HEK293 (cell line): Measurements from ENCODE around the gene FBXO10.

Experiments used
- CTCF ChIA-PET: fragments of 350-600 bp; formaldehyde crosslinking; extraction: SDS; loops from one replicate; lab custom pipeline; 2021; ENCODE audit warnings: antibody characterized with exemption; lab: Yijun Ruan, JAX
- POLR2A ChIA-PET: fragments of 300-600 bp; formaldehyde crosslinking; extraction: SDS; loops from one replicate; lab custom pipeline; 2020; ENCODE audit warnings: antibody characterized with exemption, inconsistent platforms; lab: Yijun Ruan, JAX
- H3K27ac ChIP-seq: fragments of 200-500 bp; sonication (Bioruptor generic); 2 replicates; pipeline ENCODE4 v1.5.1; 2014; ENCODE audit warnings: low read depth, low read length, control low read depth, inconsistent platforms; ENCODE audit errors: extremely low read depth
- H3K36me3 ChIP-seq, 2 experiments: fragments of 200-500 bp in 1 of 2; sonication (Bioruptor generic) in 1 of 2; 1 replicate in 1 of 2; 2 replicates in 1 of 2; pipeline ENCODE4 v1.5.1; 2014 to 2017; ENCODE audit warnings: inconsistent platforms in 2 of 2, low read length in 2 of 2; ENCODE audit not compliant: control insufficient read depth in 2 of 2, insufficient read depth in 1 of 2
- H3K4me1 ChIP-seq: fragments of 200-500 bp; sonication (Bioruptor generic); 2 replicates; pipeline ENCODE4 v1.5.1; 2014; ENCODE audit warnings: mild to moderate bottlenecking, low read length, inconsistent platforms; ENCODE audit not compliant: control insufficient read depth, insufficient read depth
- H3K4me3 ChIP-seq: 2 replicates; pipeline ENCODE4 v1.5.1; 2011; ENCODE audit warnings: low read depth, mild to moderate bottlenecking, control low read depth, low read length, moderate library complexity
- H3K9me3 ChIP-seq: fragments of 200-500 bp; sonication (Bioruptor generic); 2 replicates; pipeline ENCODE4 v1.5.1; 2014; ENCODE audit warnings: low read depth, low read length, inconsistent platforms; ENCODE audit not compliant: control insufficient read depth, insufficient read depth
- HOXD13 ChIP-seq: sonication (generic); formaldehyde crosslinking; IDR thresholded peaks from 2 replicates; pipeline ENCODE4 v1.8.0; 2022; ENCODE audit warnings: missing genetic modification reagents, borderline replicate concordance
- PRDM10 ChIP-seq: fragments of 450-650 bp; formaldehyde crosslinking; IDR thresholded peaks from 2 replicates; pipeline ENCODE4 v1.5.1; 2016; ENCODE audit warnings: missing biosample characterization, missing genetic modification characterization
- SETDB1 ChIP-seq: IDR thresholded peaks from one replicate; pipeline ENCODE4 v1.6.1; 2017; ENCODE audit warnings: mild to moderate bottlenecking, low read length, moderate library complexity, mixed read lengths; ENCODE audit not compliant: insufficient read length
- WT1 ChIP-seq: fragments of 450-650 bp; formaldehyde crosslinking; IDR thresholded peaks from 2 replicates; pipeline ENCODE4 v1.5.1; 2016; ENCODE audit warnings: missing biosample characterization, missing genetic modification characterization
- ZBTB20 ChIP-seq: fragments of 450-650 bp; formaldehyde crosslinking; IDR thresholded peaks from 2 replicates; pipeline ENCODE4 v1.5.1; 2016; ENCODE audit warnings: missing biosample characterization, missing genetic modification characterization
- ZBTB21 ChIP-seq: fragments of 450-650 bp; formaldehyde crosslinking; IDR thresholded peaks from 2 replicates; pipeline ENCODE4 v1.5.1; 2017; ENCODE audit warnings: missing biosample characterization, missing genetic modification characterization
- ZBTB7A ChIP-seq: fragments of 450-650 bp; formaldehyde crosslinking; IDR thresholded peaks from 2 replicates; pipeline ENCODE4 v1.5.1; 2016; ENCODE audit warnings: low read depth, missing biosample characterization, missing genetic modification characterization
- ZFHX2 ChIP-seq: fragments of 450-650 bp; formaldehyde crosslinking; conservative IDR thresholded peaks from 2 replicates; pipeline ENCODE4 v1.5.1; 2016; ENCODE audit warnings: missing biosample characterization, missing genetic modification characterization
- ZNF155 ChIP-seq: fragments of 450-650 bp; formaldehyde crosslinking; IDR thresholded peaks from 2 replicates; pipeline ENCODE4 v1.5.1; 2016; ENCODE audit warnings: missing biosample characterization, missing genetic modification characterization
- ZNF19 ChIP-seq: fragments of 450-650 bp; formaldehyde crosslinking; IDR thresholded peaks from 2 replicates; pipeline ENCODE4; 2016; ENCODE audit warnings: missing biosample characterization, missing genetic modification characterization, low read depth
- ZNF266 ChIP-seq: fragments of 450-650 bp; formaldehyde crosslinking; IDR thresholded peaks from 2 replicates; pipeline ENCODE4 v1.5.1; 2016; ENCODE audit warnings: missing biosample characterization, missing genetic modification characterization, low read depth
- ZNF292 ChIP-seq: fragments of 450-650 bp; formaldehyde crosslinking; IDR thresholded peaks from 2 replicates; pipeline ENCODE4 v1.5.1; 2016; ENCODE audit warnings: low read depth, missing biosample characterization, missing genetic modification characterization, borderline replicate concordance
- ZNF426 ChIP-seq: fragments of 450-650 bp; formaldehyde crosslinking; IDR thresholded peaks from 2 replicates; pipeline ENCODE4 v1.5.1; 2017; ENCODE audit warnings: missing biosample characterization, missing genetic modification characterization, mild to moderate bottlenecking, inconsistent platforms, moderate library complexity
- ZNF544 ChIP-seq: fragments of 450-650 bp; formaldehyde crosslinking; IDR thresholded peaks from 2 replicates; pipeline ENCODE4 v1.5.0; 2017; ENCODE audit warnings: missing biosample characterization, missing genetic modification characterization
- ZNF585B ChIP-seq: fragments of 450-650 bp; formaldehyde crosslinking; IDR thresholded peaks from 2 replicates; pipeline ENCODE4 v1.5.1; 2016; ENCODE audit warnings: missing biosample characterization, missing genetic modification characterization
- ZNF596 ChIP-seq: fragments of 450-650 bp; IDR thresholded peaks from 2 replicates; pipeline ENCODE4 v1.5.0; 2018; ENCODE audit warnings: missing biosample characterization, mild to moderate bottlenecking, missing genetic modification characterization, moderate library complexity
- ZNF600 ChIP-seq: fragments of 450-650 bp; formaldehyde crosslinking; IDR thresholded peaks from 2 replicates; pipeline ENCODE4 v1.5.1; 2016; ENCODE audit warnings: missing biosample characterization, missing genetic modification characterization
- ZNF623 ChIP-seq: fragments of 450-650 bp; formaldehyde crosslinking; IDR thresholded peaks from 2 replicates; pipeline ENCODE4 v1.5.1; 2016; ENCODE audit warnings: missing biosample characterization, missing genetic modification characterization
- ZNF626 ChIP-seq: fragments of 450-650 bp; sonication (Bioruptor Pico); formaldehyde crosslinking; IDR thresholded peaks from 2 replicates; pipeline ENCODE4 v1.5.1; 2018; ENCODE audit warnings: missing biosample characterization, missing genetic modification characterization, inconsistent platforms
- ZNF654 ChIP-seq: fragments of 450-650 bp; formaldehyde crosslinking; IDR thresholded peaks from 2 replicates; pipeline ENCODE4 v1.5.1; 2016; ENCODE audit warnings: low read depth, missing biosample characterization, missing genetic modification characterization
- ZNF658 ChIP-seq: fragments of 450-650 bp; formaldehyde crosslinking; IDR thresholded peaks from 2 replicates; pipeline ENCODE4; 2016; ENCODE audit warnings: missing biosample characterization, missing genetic modification characterization
- ZNF677 ChIP-seq: fragments of 450-650 bp; IDR thresholded peaks from 2 replicates; pipeline ENCODE4 v1.5.0; 2018; ENCODE audit warnings: missing biosample characterization, mild to moderate bottlenecking, missing genetic modification characterization, moderate library complexity
- ZNF704 ChIP-seq: fragments of 450-650 bp; formaldehyde crosslinking; IDR thresholded peaks from 2 replicates; pipeline ENCODE4 v1.5.1; 2016; ENCODE audit warnings: missing biosample characterization, missing genetic modification characterization
- ZNF707 ChIP-seq: fragments of 450-650 bp; formaldehyde crosslinking; IDR thresholded peaks from 2 replicates; pipeline ENCODE4 v1.5.1; 2016; ENCODE audit warnings: missing biosample characterization, missing genetic modification characterization
- ZNF837 ChIP-seq: fragments of 450-650 bp; formaldehyde crosslinking; IDR thresholded peaks from 2 replicates; pipeline ENCODE4 v1.5.1; 2016; ENCODE audit warnings: missing biosample characterization, missing genetic modification characterization
- ZSCAN16 ChIP-seq: fragments of 450-650 bp; formaldehyde crosslinking; IDR thresholded peaks from 2 replicates; pipeline ENCODE4 v1.5.1; 2016; ENCODE audit warnings: missing biosample characterization, missing genetic modification characterization
- TF ChIP-seq, protein P1 (sequence below): fragments of 450-650 bp; formaldehyde crosslinking; IDR thresholded peaks from 2 replicates; pipeline ENCODE4 v1.5.1; 2016; ENCODE audit warnings: missing biosample characterization, missing genetic modification characterization
- TF ChIP-seq, protein P2 (sequence below): fragments of 450-650 bp; formaldehyde crosslinking; IDR thresholded peaks from 2 replicates; pipeline ENCODE4 v1.5.1; 2016; ENCODE audit warnings: missing biosample characterization, missing genetic modification characterization
- TF ChIP-seq, protein P3 (sequence below): fragments of 450-650 bp; formaldehyde crosslinking; IDR thresholded peaks from 2 replicates; pipeline ENCODE4 v1.5.1; 2016; ENCODE audit warnings: missing biosample characterization, missing genetic modification characterization

The FBXO10 gene

GRCh38 chr9:37486616-37487548 is 89.3 kb downstream of the FBXO10 start:
- H3K4me1 ChIP-seq: no peaks in the 10 kb centered on the region
- peak overlapping the region; percentile 24; the same call in 1 of the 2 replicates for H3K27ac ChIP-seq
- H3K36me3 ChIP-seq: peaks cover 5 to 47% of the 10 kb centered on the region in 2 experiments; a peak in 2 of 3 replicates
- H3K9me3 ChIP-seq: no peaks in the 10 kb centered on the region
- POLR2A ChIA-PET: interaction anchor here (0.6 to 3.3 kb wide), 12 partner anchors 9 to 597 kb away, joined by 3 to 39 read pairs (median 7); partner anchors contain the start of genes DCAF10, EXOSC3, FBXO10 and PAX5
- CTCF ChIA-PET: interaction anchor here (0.5 to 1.0 kb wide), 3 partner anchors 107 to 491 kb away, joined by 3 read pairs; no protein-coding TSS in a partner anchor
- peak overlapping the region; percentile 65 for H3K4me3 ChIP-seq
- TF ChIP-seq ZSCAN16 (tag by site-specific recombination): no peak
- TF ChIP-seq ZBTB21: no peak
- TF ChIP-seq ZNF623 (tag by site-specific recombination): no peak
- no peak for TF ChIP-seq ZNF704
- no peak for TF ChIP-seq ZNF585B (tag by site-specific recombination)
- TF ChIP-seq ZNF266: no peak
- no peak for TF ChIP-seq ZBTB7A (tag by site-specific recombination)
- no peak for TF ChIP-seq ZNF596 (tag by site-specific recombination)
- TF ChIP-seq ZFHX2 (tag by site-specific recombination): peak; percentile 80
- TF ChIP-seq ZNF155: no peak
- TF ChIP-seq PRDM10 (tag by site-specific recombination): no peak
- TF ChIP-seq ZNF658: no peak
- TF ChIP-seq SETDB1: no peak
- TF ChIP-seq, protein P1, sequence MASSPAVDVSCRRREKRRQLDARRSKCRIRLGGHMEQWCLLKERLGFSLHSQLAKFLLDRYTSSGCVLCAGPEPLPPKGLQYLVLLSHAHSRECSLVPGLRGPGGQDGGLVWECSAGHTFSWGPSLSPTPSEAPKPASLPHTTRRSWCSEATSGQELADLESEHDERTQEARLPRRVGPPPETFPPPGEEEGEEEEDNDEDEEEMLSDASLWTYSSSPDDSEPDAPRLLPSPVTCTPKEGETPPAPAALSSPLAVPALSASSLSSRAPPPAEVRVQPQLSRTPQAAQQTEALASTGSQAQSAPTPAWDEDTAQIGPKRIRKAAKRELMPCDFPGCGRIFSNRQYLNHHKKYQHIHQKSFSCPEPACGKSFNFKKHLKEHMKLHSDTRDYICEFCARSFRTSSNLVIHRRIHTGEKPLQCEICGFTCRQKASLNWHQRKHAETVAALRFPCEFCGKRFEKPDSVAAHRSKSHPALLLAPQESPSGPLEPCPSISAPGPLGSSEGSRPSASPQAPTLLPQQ (tag by site-specific recombination): no peak
- no peak for TF ChIP-seq HOXD13
- no peak for TF ChIP-seq ZNF600 (tag by site-specific recombination)
- TF ChIP-seq ZNF544 (tag by site-specific recombination): no peak
- no peak for TF ChIP-seq ZNF626 (tag by site-specific recombination)
- TF ChIP-seq ZNF707 (tag by site-specific recombination): no peak
- no peak for TF ChIP-seq ZNF654
- TF ChIP-seq ZNF292 (tag by site-specific recombination): no peak
- TF ChIP-seq, protein P2, sequence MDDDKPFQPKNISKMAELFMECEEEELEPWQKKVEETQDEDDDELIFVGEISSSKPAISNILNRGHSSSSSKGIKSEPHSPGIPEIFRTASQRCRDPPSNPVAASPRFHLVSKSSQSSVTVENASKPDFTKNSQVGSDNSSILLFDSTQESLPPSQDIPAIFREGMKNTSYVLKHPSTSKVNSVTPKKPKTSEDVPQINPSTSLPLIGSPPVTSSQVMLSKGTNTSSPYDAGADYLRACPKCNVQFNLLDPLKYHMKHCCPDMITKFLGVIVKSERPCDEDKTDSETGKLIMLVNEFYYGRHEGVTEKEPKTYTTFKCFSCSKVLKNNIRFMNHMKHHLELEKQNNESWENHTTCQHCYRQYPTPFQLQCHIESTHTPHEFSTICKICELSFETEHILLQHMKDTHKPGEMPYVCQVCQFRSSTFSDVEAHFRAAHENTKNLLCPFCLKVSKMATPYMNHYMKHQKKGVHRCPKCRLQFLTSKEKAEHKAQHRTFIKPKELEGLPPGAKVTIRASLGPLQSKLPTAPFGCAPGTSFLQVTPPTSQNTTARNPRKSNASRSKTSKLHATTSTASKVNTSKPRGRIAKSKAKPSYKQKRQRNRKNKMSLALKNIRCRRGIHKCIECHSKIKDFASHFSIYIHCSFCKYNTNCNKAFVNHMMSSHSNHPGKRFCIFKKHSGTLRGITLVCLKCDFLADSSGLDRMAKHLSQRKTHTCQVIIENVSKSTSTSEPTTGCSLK (tag by site-specific recombination): no peak
- TF ChIP-seq WT1 (tag by site-specific recombination): no peak
- no peak for TF ChIP-seq ZNF426 (tag by site-specific recombination)
- TF ChIP-seq, protein P3, sequence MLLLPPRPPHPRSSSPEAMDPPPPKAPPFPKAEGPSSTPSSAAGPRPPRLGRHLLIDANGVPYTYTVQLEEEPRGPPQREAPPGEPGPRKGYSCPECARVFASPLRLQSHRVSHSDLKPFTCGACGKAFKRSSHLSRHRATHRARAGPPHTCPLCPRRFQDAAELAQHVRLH (tag by site-specific recombination): no peak
- no peak for TF ChIP-seq ZNF19 (tag by site-specific recombination)
- no peak for TF ChIP-seq ZNF837
- TF ChIP-seq ZBTB20: no peak
- no peak for TF ChIP-seq ZNF677 (tag by site-specific recombination)
